Measurements from ENCODE around the gene CCDC138.

CCDC138 gene

DNA sequence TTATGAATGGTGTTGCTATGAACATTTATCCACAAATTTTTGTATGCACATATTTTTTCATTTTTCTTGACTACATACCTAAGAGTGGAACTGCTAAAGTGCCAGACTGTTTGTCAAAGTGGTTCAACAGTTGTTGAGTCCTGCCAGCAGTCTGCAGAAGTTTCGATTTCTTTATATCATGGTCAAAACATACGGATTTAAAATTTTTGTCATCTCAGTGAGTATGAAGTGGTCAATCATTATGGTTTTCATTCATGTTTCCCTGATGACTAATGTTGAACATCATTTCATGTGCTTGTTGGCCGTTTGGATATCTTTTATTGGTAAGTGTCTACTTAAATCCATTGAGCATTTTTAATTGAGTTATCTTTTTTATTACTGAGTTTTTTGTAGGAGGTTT is 39.2 kb downstream of the CCDC138 start:
- H3K79me2 ChIP-seq (ENCODE audit: control insufficient read depth, insufficient read depth, low read length, poor library complexity), result no peaks in the 10 kb centered on the region
- no peak overlapping the region for H3K27ac ChIP-seq (ENCODE audit: low read depth, low read length)
- no peak overlapping the region for H2AK5ac ChIP-seq (ENCODE audit: low read length)
- H3K36me3 ChIP-seq (ENCODE audit: control insufficient read depth in 1 of 2, insufficient read depth in 2 of 2, low read length in 2 of 2), result peaks cover 0 to 2% of the 10 kb centered on the region in 2 experiments
- H3K4me1 ChIP-seq (ENCODE audit: control insufficient read depth in 1 of 2, insufficient read depth in 2 of 2, low read length in 2 of 2), result no peaks in the 10 kb centered on the region
- H4K12ac ChIP-seq (ENCODE audit: low read depth, low read length), result no peak overlapping the region
- no peak overlapping the region for H2BK5ac ChIP-seq (ENCODE audit: low read depth, low read length, poor library complexity)
- H4K8ac ChIP-seq (ENCODE audit: low read depth, low read length), result no peak overlapping the region
- H4K91ac ChIP-seq (ENCODE audit: low read depth, low read length), result no peak overlapping the region
- no peaks in the 10 kb centered on the region for H3K27me3 ChIP-seq (ENCODE audit: insufficient read depth, low read length)
- H3K4me2 ChIP-seq (ENCODE audit: low read length), result no peak overlapping the region
- no peak overlapping the region for H2BK12ac ChIP-seq (ENCODE audit: low read length)
- no peak overlapping the region for H2AFZ ChIP-seq (ENCODE audit: insufficient read depth, low read length, poor library complexity)
- H3K79me1 ChIP-seq (ENCODE audit: low read length), result no peaks in the 10 kb centered on the region
- H3K14ac ChIP-seq (ENCODE audit: low read length), result no peak overlapping the region
- H3K9ac ChIP-seq (ENCODE audit: low read length), result no peak overlapping the region
- H3K4me3 ChIP-seq (ENCODE audit: low read depth, low read length), result no peak overlapping the region
- H2BK120ac ChIP-seq (ENCODE audit: insufficient read depth, low read length, poor library complexity), result no peak overlapping the region
- no peak overlapping the region for H3K23ac ChIP-seq (ENCODE audit: low read length)
- H3K18ac ChIP-seq (ENCODE audit: low read length), result no peak overlapping the region
- no peak for DNase-seq
- H3K4ac ChIP-seq (ENCODE audit: low read depth, low read length), result no peak overlapping the region
- H3K9me3 ChIP-seq (ENCODE audit: insufficient read depth, low read depth, low read length), result no peaks in the 10 kb centered on the region
- no CpG with 5 or more reads among the region's 3 CpGs for WGBS (ENCODE audit: extremely low coverage, insufficient coverage, insufficient read length)

GRCh38 chr2:108829578-108830310 is 43.2 kb downstream of the CCDC138 start:
- no peak overlapping the region for H4K12ac ChIP-seq (ENCODE audit: low read depth, low read length)
- no CpG with 5 or more reads among the region's 4 CpGs for WGBS (ENCODE audit: extremely low coverage, insufficient coverage, insufficient read length)
- no peaks in the 10 kb centered on the region for H3K27me3 ChIP-seq (ENCODE audit: insufficient read depth, low read length)
- H2AK5ac ChIP-seq (ENCODE audit: low read length), result no peak overlapping the region
- no peaks in the 10 kb centered on the region for H3K79me1 ChIP-seq (ENCODE audit: low read length)
- H4K8ac ChIP-seq (ENCODE audit: low read depth, low read length), result no peak overlapping the region
- no peaks in the 10 kb centered on the region for H3K9me3 ChIP-seq (ENCODE audit: insufficient read depth, low read depth, low read length)
- H3K79me2 ChIP-seq (ENCODE audit: control insufficient read depth, insufficient read depth, low read length, poor library complexity), result no peaks in the 10 kb centered on the region
- no peak overlapping the region for H2BK12ac ChIP-seq (ENCODE audit: low read length)
- no peak overlapping the region for H4K91ac ChIP-seq (ENCODE audit: low read depth, low read length)
- no peak overlapping the region for H3K4me2 ChIP-seq (ENCODE audit: low read length)
- no peak overlapping the region for H2BK120ac ChIP-seq (ENCODE audit: insufficient read depth, low read length, poor library complexity)
- H3K4me1 ChIP-seq (ENCODE audit: control insufficient read depth in 1 of 2, insufficient read depth in 2 of 2, low read length in 2 of 2), result no peaks in the 10 kb centered on the region
- H3K27ac ChIP-seq (ENCODE audit: low read depth, low read length), result no peak overlapping the region
- H3K4me3 ChIP-seq (ENCODE audit: low read depth, low read length), result no peak overlapping the region
- H3K9ac ChIP-seq (ENCODE audit: low read length), result no peak overlapping the region
- no peak overlapping the region for H2BK5ac ChIP-seq (ENCODE audit: low read depth, low read length, poor library complexity)
- no peak for DNase-seq
- no peak overlapping the region for H3K4ac ChIP-seq (ENCODE audit: low read depth, low read length)
- no peak overlapping the region for H3K23ac ChIP-seq (ENCODE audit: low read length)
- no peak overlapping the region for H2AFZ ChIP-seq (ENCODE audit: insufficient read depth, low read length, poor library complexity)
- no peak overlapping the region for H3K14ac ChIP-seq (ENCODE audit: low read length)
- H3K36me3 ChIP-seq (ENCODE audit: control insufficient read depth in 1 of 2, insufficient read depth in 2 of 2, low read length in 2 of 2), result no peaks in the 10 kb centered on the region
- H3K18ac ChIP-seq (ENCODE audit: low read length), result no peak overlapping the region

DNA sequence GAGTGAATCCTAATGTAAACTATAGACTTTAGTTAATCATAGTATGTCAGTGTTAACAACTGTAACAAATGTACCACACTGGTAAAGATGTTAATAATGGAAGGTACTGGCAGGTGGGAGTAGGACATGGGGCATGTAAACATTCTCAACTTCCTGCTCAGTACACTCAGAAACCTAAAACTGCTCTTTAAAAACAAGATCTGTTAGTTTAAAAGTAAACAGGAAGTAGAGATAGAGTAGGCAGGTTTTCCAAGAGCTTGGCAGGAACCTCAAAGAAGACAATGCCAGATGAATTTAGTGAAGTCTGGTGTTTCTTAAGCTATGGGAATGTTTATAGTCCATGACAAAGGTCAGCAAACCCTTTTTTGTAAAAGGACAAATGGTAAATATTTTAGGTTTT is 46.6 kb downstream of the CCDC138 start:
- Histone ChIP-seq H4K12ac (ENCODE audit: low read depth, low read length) (no peak overlapping the region), H3K79me2 (ENCODE audit: control insufficient read depth, insufficient read depth, low read length, poor library complexity) (no peaks in the 10 kb centered on the region), H3K4me1 (ENCODE audit: control insufficient read depth in 1 of 2, insufficient read depth in 2 of 2, low read length in 2 of 2) (no peaks in the 10 kb centered on the region), H2BK5ac (ENCODE audit: low read depth, low read length, poor library complexity) (no peak overlapping the region), H3K4me3 (ENCODE audit: low read depth, low read length) (no peak overlapping the region), H3K4ac (ENCODE audit: low read depth, low read length) (no peak overlapping the region), H3K4me2 (ENCODE audit: low read length) (no peak overlapping the region), H4K8ac (ENCODE audit: low read depth, low read length) (no peak overlapping the region), H2AK5ac (ENCODE audit: low read length) (no peak overlapping the region), H3K23ac (ENCODE audit: low read length) (no peak overlapping the region), H3K14ac (ENCODE audit: low read length) (no peak overlapping the region), H2BK120ac (ENCODE audit: insufficient read depth, low read length, poor library complexity) (no peak overlapping the region), H3K18ac (ENCODE audit: low read length) (no peak overlapping the region), H3K27ac (ENCODE audit: low read depth, low read length) (no peak overlapping the region), H3K27me3 (ENCODE audit: insufficient read depth, low read length) (no peaks in the 10 kb centered on the region), H2BK12ac (ENCODE audit: low read length) (no peak overlapping the region), H3K9ac (ENCODE audit: low read length) (no peak overlapping the region), H3K79me1 (ENCODE audit: low read length) (no peaks in the 10 kb centered on the region), H2AFZ (ENCODE audit: insufficient read depth, low read length, poor library complexity) (no peak overlapping the region), H4K91ac (ENCODE audit: low read depth, low read length) (no peak overlapping the region), H3K9me3 (ENCODE audit: insufficient read depth, low read depth, low read length) (no peaks in the 10 kb centered on the region), H3K36me3 (ENCODE audit: control insufficient read depth in 1 of 2, insufficient read depth in 2 of 2, low read length in 2 of 2) (no peaks in the 10 kb centered on the region)
- no peak for DNase-seq

DNA sequence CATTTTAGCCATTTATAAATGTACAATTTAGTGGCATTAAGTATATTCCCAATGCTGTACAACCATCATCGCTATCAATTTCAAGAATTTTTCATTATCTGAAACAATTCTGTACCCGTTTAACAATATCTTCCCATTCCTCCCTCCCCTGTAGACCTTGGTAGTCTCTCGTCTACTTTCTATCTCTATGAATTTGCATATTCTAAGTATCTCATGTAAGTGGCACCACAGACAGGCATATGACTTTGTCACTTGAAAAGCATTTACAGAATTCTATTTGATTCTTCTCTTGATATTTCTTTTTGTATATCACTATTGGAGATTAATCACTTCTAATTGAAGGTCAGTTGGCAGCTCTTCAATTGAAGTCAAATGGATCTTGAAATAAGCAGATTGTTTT is 48.0 kb downstream of the CCDC138 start:
- H3K4me1 ChIP-seq (ENCODE audit: control insufficient read depth in 1 of 2, insufficient read depth in 2 of 2, low read length in 2 of 2), result no peaks in the 10 kb centered on the region
- H3K79me2 ChIP-seq (ENCODE audit: control insufficient read depth, insufficient read depth, low read length, poor library complexity), result no peaks in the 10 kb centered on the region
- H2AFZ ChIP-seq (ENCODE audit: insufficient read depth, low read length, poor library complexity), result no peak overlapping the region
- H4K8ac ChIP-seq (ENCODE audit: low read depth, low read length), result no peak overlapping the region
- no peak overlapping the region for H4K12ac ChIP-seq (ENCODE audit: low read depth, low read length)
- H3K4me2 ChIP-seq (ENCODE audit: low read length), result no peak overlapping the region
- H3K18ac ChIP-seq (ENCODE audit: low read length), result no peak overlapping the region
- no peak overlapping the region for H3K23ac ChIP-seq (ENCODE audit: low read length)
- no peak overlapping the region for H2BK120ac ChIP-seq (ENCODE audit: insufficient read depth, low read length, poor library complexity)
- no peak overlapping the region for H2AK5ac ChIP-seq (ENCODE audit: low read length)
- H4K91ac ChIP-seq (ENCODE audit: low read depth, low read length), result no peak overlapping the region
- no CpG with 5 or more reads among the region's 3 CpGs for WGBS (ENCODE audit: extremely low coverage, insufficient coverage, insufficient read length)
- no peak overlapping the region for H3K9ac ChIP-seq (ENCODE audit: low read length)
- H3K14ac ChIP-seq (ENCODE audit: low read length), result no peak overlapping the region
- no peaks in the 10 kb centered on the region for H3K27me3 ChIP-seq (ENCODE audit: insufficient read depth, low read length)
- no peak overlapping the region for H3K4me3 ChIP-seq (ENCODE audit: low read depth, low read length)
- H3K36me3 ChIP-seq (ENCODE audit: control insufficient read depth in 1 of 2, insufficient read depth in 2 of 2, low read length in 2 of 2), result no peaks in the 10 kb centered on the region
- no peaks in the 10 kb centered on the region for H3K9me3 ChIP-seq (ENCODE audit: insufficient read depth, low read depth, low read length)
- DNase-seq, result no peak
- no peak overlapping the region for H3K4ac ChIP-seq (ENCODE audit: low read depth, low read length)
- H3K27ac ChIP-seq (ENCODE audit: low read depth, low read length), result no peak overlapping the region
- no peak overlapping the region for H2BK12ac ChIP-seq (ENCODE audit: low read length)
- H3K79me1 ChIP-seq (ENCODE audit: low read length), result no peaks in the 10 kb centered on the region
- no peak overlapping the region for H2BK5ac ChIP-seq (ENCODE audit: low read depth, low read length, poor library complexity)
